ENCODE data around the gene TRAF1.

Gene TRAF1

DNA sequence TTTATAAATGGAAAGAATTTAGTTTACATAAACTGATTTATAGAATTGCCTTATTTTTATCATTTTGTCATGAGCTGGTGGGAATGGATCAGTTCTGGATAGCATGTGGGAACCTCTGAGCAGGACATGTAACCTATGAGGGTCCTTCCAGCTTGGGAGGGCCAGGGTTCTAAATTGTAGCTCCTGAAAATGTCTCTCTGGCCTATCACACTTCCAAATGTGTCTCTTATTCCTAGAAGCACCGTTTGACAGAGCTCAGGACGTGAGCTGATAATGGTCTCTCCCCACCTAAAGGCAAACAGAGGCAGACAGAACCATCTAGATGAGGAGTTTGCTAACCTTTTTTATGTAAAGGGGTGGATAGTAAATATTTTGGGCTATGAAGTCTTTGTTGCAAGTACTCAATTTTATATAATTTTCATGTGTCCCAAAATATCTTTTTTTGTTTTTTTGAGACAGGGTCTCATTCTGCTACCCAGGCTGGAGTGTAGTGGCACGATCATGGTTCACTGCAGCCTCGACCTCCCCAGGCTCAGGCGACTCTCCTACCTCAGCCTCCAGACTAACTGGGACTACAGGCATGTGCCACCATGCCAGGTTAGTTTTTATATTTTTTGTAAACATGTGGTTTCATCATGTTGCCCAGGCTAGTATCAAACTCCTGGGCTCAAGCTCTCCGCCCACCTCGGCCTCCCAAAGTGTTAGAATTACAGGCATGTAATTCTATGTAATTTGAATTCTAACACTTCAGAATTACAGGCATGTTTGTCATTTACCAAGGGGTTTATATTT, 4.0 kb downstream of the TRAF1 start:
- no peak for DNase-seq

DNA sequence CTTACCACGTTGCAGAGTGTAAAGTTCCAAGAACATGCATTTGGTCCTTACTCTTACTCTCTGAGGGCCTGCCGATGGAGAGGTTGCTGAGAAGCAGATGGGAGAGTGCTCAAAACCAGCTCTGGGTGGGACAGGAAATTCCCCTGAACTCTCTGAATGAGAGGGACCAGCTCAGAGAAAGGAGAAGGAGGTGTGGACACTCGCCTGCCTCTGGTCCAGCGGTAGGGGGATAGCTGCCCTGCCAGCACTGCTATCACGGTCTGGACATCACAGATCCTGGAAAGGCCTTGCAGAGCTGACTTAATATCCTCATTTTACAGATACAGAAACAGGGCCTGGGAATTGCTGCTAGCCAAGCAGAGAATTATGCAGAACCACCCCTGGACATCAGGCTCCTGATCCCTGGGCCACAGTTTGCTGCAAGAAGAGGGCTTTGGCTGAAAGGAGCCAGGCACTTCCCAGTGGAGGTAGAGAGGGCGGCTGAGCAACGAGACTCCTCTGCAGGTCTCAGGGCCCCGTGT, 4.9 kb downstream of the TRAF1 start:
- DNase-seq: no peak

DNA sequence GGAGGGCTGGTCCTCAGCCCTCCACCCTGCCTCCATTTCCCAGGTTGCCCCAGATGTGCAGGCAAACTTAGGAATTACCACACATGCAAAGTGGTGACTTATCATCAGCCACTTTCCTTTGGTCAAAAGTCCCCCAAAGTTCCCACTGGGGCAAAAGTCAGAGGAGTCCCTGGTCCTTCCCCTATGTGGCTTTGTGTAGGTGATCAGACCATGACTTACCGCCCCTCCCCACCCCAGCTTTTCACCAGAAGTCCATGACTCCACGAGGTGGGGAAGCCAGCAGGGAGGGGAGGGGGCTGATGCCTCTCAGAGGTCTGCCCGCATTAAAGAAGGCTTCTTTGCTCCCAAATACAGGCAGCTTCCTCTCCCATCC, 5.8 kb downstream of the TRAF1 start:
- DNase-seq: no peak

DNA sequence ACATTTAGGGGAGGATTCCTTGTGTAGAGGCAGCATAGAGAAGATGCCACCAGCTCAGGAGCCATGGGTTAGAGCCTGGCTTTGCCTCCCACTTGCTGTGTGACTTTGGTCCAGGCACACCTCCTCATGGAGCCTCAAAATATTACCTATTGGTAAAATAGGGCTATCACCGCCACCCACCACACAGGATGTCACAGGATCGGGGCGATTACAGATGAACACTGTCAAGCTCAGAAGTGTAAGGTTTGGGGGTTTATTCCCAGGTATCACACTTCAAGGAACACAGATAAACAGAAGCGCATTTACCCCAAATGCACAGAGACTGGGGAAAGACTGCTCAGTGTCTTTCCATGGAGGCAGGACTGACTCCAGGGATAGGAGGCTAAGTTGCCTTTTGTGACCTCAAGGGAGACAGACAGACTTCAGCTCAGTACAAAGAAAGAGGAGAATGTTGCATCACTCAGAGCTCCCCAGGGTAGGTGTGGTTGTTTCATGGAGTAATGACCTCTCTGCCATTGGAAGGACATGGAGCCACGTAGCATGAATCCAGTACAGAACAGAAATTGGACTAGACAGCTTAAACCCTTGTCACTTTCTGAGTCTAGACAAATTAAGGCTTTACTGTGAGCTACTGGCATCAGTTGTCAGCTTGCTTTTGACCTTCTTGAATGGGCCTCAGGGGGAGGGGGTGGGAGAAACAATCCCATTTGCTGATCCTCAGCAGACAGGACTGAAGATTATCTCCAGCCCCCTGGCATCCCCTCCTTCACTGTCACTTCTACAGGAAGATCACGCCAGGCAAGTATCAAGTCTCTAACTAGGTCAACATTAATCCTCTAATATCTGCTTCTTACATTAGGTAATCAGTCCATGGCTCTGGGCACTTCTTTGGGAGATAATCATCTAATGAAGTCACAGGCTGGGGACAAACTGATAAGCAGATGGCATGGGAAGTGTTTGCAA, 6.5 kb downstream of the TRAF1 start:
- DNase-seq: no peak

DNA sequence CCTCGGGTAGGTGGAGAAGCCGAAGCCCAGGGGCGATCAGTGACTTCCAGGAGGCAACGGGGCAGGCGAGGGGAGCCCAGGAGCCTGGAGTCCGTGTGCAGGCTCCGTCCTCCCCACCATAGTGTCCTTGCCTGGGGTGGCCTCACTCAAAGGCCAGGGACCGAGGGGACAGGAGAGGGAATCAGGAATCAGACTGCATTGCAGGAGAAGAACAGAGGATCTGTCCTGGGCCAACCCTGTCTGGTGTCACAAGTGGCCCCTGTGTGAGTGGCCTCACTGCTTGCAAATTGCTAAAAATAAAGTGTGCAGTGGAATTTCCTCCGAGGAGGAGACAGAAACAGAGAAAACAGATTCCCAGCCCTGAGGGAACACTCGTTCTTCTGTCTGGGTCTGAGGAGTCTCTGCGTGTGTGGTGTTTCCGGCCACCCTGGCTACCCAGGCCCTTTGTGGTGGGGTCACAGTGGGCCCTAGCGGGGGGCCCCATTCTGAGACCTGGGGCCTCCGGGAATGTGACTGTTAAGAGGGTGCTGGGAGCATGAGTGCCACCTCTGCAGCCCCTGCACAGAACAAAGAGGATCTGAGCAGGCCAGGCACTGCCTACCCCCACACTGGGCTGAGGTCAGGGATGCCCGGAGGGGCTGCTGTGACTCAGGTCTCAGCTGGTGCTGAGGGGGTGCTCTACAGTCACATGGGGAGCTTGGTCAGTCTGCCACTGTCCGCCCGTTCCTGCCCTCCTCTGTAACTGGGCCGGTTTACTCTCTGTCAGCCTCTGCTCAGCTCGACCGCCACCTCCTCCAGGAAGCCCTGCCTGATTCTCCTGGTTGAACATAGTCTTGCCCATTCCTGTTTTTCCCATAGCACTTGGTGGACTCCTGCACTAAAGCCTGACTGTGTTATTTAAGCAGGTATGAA, 7.4 kb downstream of the TRAF1 start:
- no peak for DNase-seq

DNA sequence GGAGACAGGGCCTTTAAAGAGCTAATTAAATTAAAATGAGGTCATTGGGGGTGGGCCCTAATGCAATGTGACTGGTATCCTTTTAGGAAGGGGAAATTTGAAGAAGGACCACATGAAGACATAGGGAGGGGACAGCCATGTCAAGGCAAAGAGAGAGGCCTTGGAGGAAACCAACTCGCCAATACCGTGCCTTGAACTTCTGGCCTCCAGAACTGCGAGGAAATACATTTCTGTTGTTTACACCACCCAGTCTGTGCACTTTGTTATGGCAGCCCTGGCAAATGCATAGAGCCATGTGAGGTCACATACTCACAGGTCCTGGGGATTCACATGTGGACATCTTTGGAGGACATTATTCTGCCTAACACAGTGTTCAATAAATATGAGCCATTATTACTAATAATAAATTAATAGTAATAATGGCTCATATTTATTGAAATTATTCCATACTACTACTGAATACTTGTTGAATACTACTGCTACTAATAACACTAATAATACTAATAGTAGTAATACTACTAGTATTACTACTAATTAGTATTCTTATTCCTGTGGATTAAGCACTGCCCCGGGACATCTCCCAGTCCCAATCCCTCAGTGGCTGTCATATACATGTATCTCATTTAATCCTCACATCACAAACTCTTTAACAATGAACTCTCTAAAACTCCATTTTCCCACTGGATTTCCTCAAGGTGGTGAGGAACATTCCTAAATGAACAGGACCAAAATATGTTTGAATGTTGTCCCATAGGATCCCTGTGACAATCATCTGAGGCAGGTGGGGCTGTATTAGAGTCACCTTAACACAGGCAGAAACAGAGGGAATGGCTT, 8.4 kb downstream of the TRAF1 start:
- no peak for DNase-seq

DNA sequence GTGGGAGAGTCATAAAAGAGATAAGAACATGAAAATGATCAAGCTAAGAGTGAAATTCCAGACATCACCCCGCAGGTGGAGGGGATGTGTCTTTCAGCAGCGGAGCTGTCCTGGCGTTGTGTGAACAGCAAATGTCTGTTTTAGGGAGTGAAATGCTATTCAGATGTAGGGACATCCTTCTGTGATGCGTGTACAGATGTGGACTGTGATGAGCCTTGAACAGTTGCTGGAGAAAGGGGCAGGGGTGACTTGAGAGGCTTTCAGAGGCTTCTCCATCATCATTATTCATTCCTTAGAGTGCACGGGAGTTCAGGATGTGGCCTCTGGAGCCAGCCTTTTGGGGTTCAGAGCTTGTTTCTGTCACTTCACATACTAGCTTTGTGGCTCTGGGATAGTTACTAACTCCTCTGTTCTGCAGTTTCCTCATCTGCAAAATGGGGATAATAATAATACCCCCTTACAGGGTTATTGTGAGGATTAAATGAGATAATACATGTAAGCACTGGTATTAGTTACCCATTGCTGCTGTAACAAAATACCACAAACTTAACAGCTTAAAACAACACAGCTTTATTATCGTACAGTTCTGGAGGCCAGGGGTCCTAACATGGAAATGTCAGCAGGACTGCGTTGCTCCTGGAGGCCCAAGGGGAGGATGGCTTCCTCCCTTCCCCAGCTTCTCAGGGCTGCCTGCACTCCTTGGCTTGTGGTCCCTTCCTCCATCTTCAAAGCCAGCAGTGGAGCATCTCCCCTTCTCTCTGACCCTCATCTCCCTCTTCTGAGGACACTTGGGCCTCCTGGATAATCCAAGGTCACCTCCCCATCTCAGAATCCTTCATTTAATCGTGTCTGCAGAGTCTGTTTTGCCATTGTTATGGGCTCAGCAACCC, 9.4 kb downstream of the TRAF1 start:
- no peak for DNase-seq

DNA sequence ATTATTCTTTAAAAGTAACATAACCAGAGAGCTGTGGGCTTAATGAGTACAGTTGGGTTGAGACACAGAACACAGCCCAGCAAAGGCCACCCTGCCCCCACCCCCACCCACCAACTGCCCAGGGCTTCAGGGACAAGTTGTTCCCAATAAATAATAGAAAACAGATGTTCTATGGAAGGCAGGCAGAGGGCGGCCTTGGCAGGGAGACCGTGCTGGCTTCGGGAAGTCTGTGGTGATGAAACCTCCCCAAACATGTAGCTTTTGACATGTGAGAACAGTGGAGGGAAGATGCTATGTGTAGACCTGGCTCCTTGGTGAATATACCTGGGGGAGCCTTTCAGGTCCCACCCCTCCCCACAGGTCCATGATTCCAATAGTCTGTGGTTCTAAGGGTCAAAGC, 10.0 kb downstream of the TRAF1 start:
- DNase-seq: no peak

DNA sequence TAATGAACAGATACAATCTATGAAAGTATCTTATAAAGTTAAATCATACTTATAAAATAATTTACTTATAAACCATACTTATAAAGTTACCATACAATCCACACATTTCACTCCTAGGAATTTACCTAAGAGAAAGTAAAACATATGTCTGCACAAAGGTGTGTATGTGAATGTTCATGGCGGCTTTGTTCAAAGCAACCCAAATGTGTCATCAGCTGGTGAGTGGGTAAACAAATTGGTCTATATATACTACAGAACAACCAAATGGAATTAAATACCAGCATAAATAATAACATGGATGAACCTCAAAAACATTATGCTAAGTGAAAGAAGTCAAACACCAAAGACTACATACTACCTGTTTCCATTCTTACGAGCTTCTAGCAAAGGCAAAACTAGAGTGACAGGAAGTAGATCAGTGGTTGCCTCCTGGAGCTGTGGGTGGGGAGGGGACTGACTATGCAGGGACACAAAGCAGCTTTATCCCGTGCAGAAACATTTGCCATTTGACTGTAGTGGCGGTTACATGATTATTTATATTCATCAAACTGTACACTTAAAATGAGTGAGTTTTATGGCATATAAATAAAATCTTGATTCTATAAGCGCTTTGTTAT, 10.6 kb downstream of the TRAF1 start:
- no peak for DNase-seq

DNA sequence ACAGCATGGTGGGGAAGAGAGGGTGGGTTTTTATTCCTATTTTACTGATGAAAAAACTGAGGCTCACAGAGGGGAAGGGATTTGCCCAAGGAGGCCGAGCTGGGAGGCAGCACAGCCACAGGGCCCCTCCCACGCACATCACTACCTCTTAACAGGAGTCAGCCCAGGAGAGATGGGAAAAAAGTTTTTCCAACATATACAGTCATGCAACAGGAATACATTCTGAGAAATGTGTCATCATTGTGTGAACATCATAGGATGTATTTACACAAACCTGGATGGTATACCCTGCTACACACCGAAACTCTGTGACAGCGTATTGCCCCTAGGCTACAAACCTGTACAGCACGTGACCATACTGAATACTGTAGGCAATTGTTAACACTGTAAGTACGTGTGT, 11.6 kb downstream of the TRAF1 start:
- no peak for DNase-seq

DNA sequence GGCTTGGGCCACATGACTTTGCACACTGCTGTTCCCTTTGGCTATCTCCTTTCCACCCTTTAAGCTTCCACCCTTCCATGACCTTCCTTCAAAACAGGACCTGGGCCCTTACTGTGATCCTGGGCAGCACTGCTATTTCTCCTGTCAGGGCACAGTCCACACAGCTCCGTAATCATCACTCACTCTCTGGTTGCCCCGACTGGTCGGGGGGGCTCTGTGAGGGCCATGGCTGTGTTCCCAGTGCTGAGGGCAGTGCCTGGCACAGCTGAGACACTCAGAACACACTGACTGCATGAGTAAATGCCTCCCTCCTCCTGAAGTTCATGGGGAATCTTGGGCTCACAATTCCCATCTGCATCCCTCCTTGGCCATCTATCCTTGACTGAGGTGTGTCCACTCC, 12.2 kb downstream of the TRAF1 start:
- no peak for DNase-seq

DNA sequence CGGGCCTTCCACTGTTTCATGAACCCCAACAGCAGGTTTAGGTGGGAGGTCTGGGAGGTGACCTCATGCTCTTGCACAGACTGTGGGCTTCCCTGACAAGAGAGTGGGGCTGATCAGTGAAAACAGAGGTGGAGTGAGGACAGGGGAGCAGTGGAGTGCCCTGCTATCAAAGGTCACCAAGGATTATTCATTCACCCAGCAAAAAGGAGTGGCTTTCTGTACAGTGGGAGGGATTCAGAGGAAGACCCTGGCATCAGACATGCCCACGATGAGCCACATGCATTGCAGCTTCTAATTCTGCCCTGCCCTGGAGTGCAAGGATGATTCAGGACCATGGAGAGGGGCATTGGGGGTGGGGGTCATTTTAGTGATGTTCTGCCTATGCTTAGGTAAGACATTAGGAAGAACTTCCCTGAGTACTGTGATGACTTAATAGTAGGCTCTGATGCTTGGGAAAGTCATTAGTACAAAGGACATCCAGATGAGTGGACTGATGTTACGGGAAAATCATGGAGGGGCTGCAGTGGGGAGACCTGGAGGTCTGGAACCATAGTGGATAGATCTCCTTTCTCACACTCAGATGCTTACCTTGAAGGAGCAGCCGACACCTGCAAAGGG, 12.8 kb downstream of the TRAF1 start:
- no peak for DNase-seq

DNA sequence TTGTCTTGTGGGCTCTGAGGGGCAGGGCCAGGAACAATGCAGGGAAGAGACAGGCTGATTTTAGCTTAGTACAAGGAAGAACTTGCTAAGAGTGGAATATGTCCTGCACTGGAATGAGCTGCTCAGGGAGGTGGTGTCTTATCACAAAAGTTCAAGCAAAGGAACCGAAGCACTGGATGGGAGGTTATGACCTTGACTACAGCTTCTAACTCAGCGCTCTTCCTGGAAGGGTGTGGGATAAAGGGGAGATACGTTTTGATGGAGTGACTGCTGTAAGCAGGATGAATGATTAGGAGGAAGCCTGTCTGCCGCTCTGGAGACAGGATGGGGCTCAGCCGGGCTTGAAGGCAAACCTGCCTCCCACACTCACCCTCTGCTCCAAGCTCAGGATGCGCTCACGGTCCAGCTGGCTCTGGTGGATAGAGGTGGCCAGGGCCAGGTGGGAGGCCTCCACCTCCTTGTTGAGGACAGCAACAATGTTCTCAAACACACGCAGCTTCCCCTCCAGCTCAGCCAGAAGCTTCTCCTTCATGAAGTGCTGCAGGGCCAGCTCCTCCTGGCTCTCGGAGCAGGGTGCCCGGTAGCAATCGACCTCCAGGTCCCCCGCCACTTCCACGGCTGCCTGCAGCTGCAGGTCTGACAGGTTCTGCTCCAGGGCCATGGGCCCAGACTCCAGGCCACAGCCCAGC, 13.5 kb downstream of the TRAF1 start:
- no peak for DNase-seq

DNA sequence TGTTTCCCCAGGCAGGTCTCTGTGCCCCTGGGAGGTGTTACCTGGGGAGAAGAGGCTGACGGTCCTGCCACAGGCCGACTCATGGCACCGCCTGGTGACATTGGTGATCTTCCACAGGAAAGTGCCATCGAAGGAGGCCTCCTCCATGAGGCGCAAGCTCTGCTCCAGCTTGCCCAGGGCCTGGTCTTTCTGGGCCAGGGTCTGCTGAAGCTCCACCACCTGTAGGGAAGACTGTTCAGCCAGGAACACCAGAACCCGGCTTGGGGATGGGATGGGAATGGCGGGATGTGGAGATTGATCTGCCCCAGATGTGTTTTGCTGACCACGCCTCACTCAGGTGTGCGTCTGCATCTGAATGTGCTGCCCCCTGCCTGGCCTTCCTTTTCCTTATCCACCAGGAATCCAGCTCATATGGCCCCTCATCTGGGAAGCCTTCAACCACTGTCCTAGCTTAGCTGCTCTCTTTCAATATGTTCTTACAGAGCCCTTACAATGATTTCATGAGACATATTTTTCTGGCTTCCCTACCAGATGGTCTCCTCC, 15.2 kb downstream of the TRAF1 start:
- no peak for DNase-seq

DNA sequence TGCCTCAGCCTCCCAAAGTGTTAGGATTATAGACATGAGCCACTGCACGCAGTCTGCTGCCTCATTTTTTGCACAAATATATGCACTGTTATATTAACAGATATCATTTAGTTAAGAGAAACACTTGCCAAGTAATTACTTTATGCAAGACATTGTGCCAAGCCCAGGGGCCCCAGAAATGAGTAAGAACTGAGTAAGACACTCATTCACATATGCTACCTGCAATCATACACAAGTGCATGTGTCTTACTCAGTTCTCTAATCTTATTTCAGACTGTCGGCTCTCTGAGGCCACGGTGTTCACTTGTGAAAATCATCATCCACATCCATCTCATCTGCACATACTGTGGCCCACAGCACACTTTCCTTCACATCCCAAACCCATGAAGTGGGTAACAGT, 16.0 kb downstream of the TRAF1 start:
- DNase-seq: no peak

DNA sequence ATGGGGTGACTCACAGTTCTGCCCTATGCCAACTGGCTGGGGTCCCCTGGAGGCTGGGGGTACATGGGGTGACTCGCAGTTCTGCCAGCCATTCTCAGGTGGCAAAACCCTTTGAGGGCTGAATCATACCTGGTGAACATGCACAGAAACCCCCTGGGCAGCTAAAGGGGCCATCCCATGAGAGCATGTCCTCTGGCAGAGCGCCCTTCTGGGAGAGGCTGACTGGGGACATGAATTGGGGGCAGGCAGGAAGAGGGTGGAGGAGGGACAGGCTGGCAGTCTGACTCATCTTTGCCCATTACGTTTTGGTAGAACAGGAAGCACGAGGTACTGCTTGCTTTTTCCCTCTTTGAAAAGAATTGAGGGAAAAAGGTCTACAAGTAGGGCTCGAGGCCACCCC, 16.7 kb downstream of the TRAF1 start:
- peak; percentile 57 for DNase-seq

DNA sequence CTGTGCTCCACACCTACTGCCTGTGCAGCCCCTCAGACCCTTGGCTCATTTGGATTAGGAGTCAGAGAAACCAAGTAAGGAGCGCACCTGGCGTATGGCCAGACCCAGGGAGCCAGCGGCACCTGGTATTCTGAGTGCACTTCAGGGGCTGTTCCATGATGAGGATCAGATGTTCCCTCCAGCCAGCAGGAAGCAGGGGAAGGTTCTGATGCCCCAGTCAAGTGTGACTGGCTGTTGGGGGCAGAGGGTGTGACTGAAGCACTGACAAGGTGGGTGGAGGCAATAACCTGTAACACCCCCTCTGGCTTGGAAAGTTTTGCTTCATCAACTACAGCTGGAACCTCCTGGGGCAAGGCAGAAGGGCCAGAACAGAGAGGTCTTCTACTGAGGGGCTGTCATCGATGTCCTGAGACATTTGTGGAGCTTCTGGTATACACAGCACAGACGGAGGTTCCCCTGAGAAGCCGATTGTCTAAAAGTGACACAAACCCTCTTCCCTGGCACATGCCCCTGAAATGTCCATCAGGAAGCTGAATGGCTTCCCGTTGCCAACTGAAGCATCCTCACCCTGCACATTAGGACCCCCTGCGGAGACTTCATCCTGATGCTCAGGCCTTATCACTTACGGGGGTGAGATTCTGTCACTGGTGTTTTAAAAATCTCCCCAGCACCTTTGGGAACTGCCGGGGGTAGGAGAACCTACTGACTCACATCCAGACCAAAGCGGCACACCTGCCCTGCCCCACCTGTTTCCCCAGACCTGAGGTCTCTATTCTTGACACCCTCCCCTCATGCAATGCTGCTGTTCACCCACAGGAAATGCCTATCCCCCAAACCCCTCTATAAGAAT, 21.1 kb downstream of the TRAF1 start:
- no peak for DNase-seq

DNA sequence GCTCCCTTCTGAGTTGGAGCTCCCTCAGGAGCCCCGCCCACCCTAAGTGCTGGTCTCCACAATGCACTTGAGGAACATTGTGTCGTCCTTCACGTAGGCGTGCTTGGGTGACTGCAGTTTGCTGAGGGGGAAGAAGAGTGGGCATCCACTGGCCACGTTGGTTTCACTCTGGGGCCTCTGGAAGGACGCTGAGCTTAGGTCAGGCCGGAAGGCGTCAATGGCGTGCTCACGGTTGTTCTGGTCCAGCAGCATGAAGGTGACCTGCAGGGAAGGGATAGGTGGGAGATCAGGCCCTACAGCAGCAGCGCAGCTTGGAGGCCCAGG, 21.7 kb downstream of the TRAF1 start:
- no peak for DNase-seq
